Neural crest cell (in vitro differentiated cells): Measurements from ENCODE around the gene EXOC4. TPM values are rescaled to one million over a fixed set of nuclear protein-coding genes. Genes with fewer than 3 reads are reported as not detected.

Experiments
- DNase-seq: peaks from one replicate; pipeline ENCODE4 v3.0.0; 2021; ENCODE audit warnings: low read depth, mixed read lengths, low spot score
- H3K27ac Mint-ChIP-seq: one replicate; pipeline ENCODE4 v1.8.0; 2021; ENCODE audit warnings: mild to moderate bottlenecking, mixed read lengths; ENCODE audit not compliant: unreplicated experiment
- H3K27me3 Mint-ChIP-seq: 2 replicates; pipeline ENCODE4 v1.8.0; 2021; ENCODE audit warnings: low read depth, mild to moderate bottlenecking, mixed read lengths
- H3K36me3 Mint-ChIP-seq: 2 replicates; pipeline ENCODE4 v1.8.0; 2021; ENCODE audit warnings: low read depth, mild to moderate bottlenecking, mixed read lengths
- H3K4me1 Mint-ChIP-seq: 2 replicates; pipeline ENCODE4 v1.8.0; 2021; ENCODE audit warnings: mixed read lengths
- H3K4me3 Mint-ChIP-seq: one replicate; pipeline ENCODE4 v1.8.0; 2021; ENCODE audit warnings: mild to moderate bottlenecking, mixed read lengths
- H3K9me3 Mint-ChIP-seq: 2 replicates; pipeline ENCODE4 v1.8.0; 2021; ENCODE audit warnings: mixed read lengths
- CTCF ChIP-seq: fragments of 200-600 bp; sonication (generic); conservative IDR thresholded peaks from 2 replicates; pipeline ENCODE4 v1.5.0; 2021; ENCODE audit warnings: antibody characterized with exemption, mild to moderate bottlenecking
- total RNA-seq: library from RNA; stranded (reverse); gene quantifications from 2 replicates; pipeline ENCODE4 v1.2.1, GENCODE V29; 2021

EXOC4 gene
- total RNA-seq, 1 donor from 2014 or later = 79.7 TPM

- no peak overlapping the region for H3K4me3 Mint-ChIP-seq
- H3K27ac Mint-ChIP-seq = no peak overlapping the region
- no peaks in the 10 kb centered on the region for H3K36me3 Mint-ChIP-seq
- TF ChIP-seq CTCF = no peak
- no peak for DNase-seq
- no peaks in the 10 kb centered on the region for H3K27me3 Mint-ChIP-seq
- no peaks in the 10 kb centered on the region for H3K9me3 Mint-ChIP-seq
- peaks cover 8% of the 10 kb centered on the region for H3K4me1 Mint-ChIP-seq
These were observed 148.3 kb downstream of the EXOC4 start for GRCh38 chr7:133401225-133401624.

GRCh38 chr7:133408212-133408611 is 155.3 kb downstream of the EXOC4 start:
- no peak overlapping the region for H3K27ac Mint-ChIP-seq
- no peak for DNase-seq
- H3K4me3 Mint-ChIP-seq = no peak overlapping the region
- H3K9me3 Mint-ChIP-seq = peaks cover 9% of the 10 kb centered on the region
- H3K27me3 Mint-ChIP-seq = no peaks in the 10 kb centered on the region
- TF ChIP-seq CTCF = no peak
- H3K4me1 Mint-ChIP-seq = no peaks in the 10 kb centered on the region
- H3K36me3 Mint-ChIP-seq = peaks cover 3% of the 10 kb centered on the region

GRCh38 chr7:133409421-133409820 is 156.5 kb downstream of the EXOC4 start:
- TF ChIP-seq CTCF = no peak
- Mint-ChIP-seq H3K9me3 (peaks cover 9% of the 10 kb centered on the region), H3K27me3 (no peaks in the 10 kb centered on the region), H3K27ac (no peak overlapping the region), H3K4me3 (no peak overlapping the region), H3K4me1 (no peaks in the 10 kb centered on the region), H3K36me3 (peaks cover 3% of the 10 kb centered on the region)
- DNase-seq = no peak

- Mint-ChIP-seq H3K27me3 (no peaks in the 10 kb centered on the region), H3K4me1 (no peaks in the 10 kb centered on the region), H3K4me3 (no peak overlapping the region), H3K27ac (no peak overlapping the region), H3K36me3 (peaks cover 3% of the 10 kb centered on the region), H3K9me3 (peaks cover 9% of the 10 kb centered on the region)
- no peak for TF ChIP-seq CTCF
- DNase-seq = no peak
These were observed 157.1 kb downstream of the EXOC4 start for GRCh38 chr7:133409966-133410365.

GRCh38 chr7:133411395-133411794 is 158.5 kb downstream of the EXOC4 start:
- DNase-seq = no peak
- Mint-ChIP-seq H3K4me1 (no peaks in the 10 kb centered on the region), H3K27me3 (no peaks in the 10 kb centered on the region), H3K4me3 (no peak overlapping the region), H3K36me3 (peaks cover 3% of the 10 kb centered on the region), H3K27ac (no peak overlapping the region), H3K9me3 (peaks cover 9% of the 10 kb centered on the region)
- TF ChIP-seq CTCF = no peak

- TF ChIP-seq CTCF = no peak
- no peaks in the 10 kb centered on the region for H3K27me3 Mint-ChIP-seq
- no peak overlapping the region for H3K4me3 Mint-ChIP-seq
- no peaks in the 10 kb centered on the region for H3K4me1 Mint-ChIP-seq
- no peak overlapping the region for H3K27ac Mint-ChIP-seq
- peaks cover 4% of the 10 kb centered on the region for H3K9me3 Mint-ChIP-seq
- H3K36me3 Mint-ChIP-seq = no peaks in the 10 kb centered on the region
- no peak for DNase-seq
These were observed 160.1 kb downstream of the EXOC4 start for GRCh38 chr7:133412942-133413341.
